ENCODE data around the gene SEC14L5.

GRCh38 chr16:5034167-5034523 lies 76.0 kb downstream of the SEC14L5 start:
- TF ChIP-seq FOXP2 (optimal IDR thresholded peaks at IDR 0.05; ENCODE audit: control extremely low read depth, extremely low read length, insufficient read depth) = no peak
- TF ChIP-seq POLR2AphosphoS5 (IDR thresholded peaks at IDR 0.05; ENCODE audit: borderline replicate concordance, low read depth, low read length) = no peak

Data from SK-N-MC (cell line).